Stimulated activated CD8-positive, alpha-beta memory T cell treated with anti-CD3 and anti-CD28 coated beads, Interleukin-15, amount 100 ng/mL, for 24 hours (primary cell): Measurements from ENCODE around the gene PICK1.

Source experiments
- DNase-seq: peaks from one replicate; pipeline ENCODE4 v3.0.0-alpha.2; 2020; ENCODE audit warnings: low read depth

The PICK1 gene

DNA sequence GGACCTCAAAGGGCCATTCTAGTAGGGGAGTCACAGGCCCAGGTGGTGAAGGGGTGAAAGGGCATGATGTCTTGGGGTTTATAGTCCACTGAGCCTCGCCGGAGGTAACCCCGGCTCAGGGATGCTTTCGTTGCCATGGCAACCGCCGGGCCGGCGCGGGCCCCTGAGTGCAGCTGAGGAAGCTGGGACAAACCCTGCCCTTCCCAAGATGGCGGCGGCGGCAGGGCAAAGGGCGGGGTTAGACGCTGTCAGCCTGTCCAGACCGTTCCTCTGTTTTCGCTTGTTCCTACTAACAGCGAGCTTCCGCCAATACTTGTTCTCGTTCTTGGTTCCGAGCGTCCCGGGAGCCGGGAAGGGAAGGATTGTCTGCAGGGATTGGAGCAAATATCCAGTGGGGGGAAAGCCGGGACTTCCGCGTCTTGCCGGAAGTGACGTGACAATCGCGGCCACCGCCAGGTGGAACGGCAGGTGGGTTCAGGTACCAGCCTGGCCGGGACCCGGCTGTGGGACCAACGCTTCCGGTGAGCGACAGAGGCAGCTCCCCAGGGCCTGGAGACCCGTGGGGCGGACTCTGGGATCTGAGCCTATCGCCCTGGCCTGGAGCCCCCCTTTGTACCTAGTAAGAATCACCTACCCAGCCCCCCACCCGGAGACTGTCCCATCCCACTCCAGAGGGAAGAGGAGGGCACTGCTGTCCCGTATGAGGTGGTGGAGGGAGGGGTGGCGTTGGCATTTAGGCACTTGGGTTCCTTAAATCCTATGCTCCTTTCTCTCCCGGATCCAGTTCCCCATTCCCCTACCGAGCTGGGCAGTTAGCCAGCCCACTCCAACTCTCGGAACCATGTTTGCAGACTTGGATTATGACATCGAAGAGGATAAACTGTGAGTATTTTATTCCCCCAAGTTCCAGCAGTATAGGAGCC, at the start of gene PICK1:
Gene PICK1, plus strand, starts transcription at position 436 of the 923 bp plus-strand sequence. Its CDS starts 406 bp downstream, at position 842.
- DNase-seq, result peak; percentile 56

DNA sequence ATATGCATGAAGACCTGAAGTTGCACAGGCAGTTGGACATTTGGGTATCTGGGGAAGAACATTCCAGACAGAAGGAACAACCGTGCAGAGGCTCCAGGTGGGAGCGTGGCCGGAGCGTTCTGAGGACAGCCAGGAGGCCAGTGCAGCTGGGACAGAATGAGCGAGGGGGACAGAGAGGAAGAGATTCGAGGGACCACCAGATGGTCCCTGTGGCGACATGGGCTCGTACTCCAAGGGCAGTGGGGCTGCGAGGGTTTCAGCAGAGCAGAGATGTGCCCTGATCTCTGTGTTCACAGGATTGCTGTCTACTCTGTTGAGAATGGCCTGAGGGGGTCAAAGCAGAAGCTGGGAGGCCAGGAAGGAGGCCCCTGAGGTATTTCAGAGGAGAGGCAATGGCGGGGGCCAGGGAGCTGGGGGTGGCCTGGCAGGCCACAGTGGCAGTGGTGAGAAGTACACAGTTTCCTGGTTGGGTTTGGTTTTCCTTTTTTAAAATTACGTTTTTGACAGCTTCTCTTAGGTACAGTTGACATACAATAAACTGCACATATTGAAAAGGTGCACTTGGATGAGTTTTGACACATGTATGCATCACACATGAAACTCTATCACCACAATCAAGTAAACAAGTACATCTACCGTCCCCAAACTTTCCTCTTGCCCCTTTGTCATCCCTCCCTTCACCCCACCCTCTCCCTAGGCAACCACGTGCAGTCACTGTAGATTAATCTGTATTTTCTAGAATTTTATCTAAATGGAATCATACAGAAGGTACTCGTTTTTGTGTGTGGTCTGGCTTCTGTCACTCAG, 48.0 kb upstream of the PICK1 start:
- no peak for DNase-seq

DNA sequence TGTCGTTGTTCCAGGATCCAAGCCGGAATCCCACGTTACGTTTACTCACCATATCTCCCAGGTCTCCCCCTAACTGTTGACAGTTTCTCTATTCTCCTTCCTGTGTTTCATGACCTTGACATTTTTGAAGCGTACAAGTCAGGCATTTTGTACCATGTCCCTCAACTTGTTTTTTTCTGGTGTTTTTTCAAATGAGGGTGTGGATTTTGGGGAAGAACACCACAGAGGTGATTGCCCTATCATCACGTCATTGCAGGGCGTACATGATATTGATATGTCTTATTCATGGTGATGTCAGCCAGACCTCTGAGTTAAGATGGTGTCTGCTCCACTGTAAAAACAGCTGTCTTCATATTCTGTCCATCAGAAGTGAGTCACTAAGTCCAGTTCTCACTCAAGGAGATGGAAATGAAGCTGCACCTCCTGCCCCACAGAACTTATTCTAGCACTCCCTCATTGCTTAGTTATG, 44.6 kb upstream of the PICK1 start:
- no peak for DNase-seq

DNA sequence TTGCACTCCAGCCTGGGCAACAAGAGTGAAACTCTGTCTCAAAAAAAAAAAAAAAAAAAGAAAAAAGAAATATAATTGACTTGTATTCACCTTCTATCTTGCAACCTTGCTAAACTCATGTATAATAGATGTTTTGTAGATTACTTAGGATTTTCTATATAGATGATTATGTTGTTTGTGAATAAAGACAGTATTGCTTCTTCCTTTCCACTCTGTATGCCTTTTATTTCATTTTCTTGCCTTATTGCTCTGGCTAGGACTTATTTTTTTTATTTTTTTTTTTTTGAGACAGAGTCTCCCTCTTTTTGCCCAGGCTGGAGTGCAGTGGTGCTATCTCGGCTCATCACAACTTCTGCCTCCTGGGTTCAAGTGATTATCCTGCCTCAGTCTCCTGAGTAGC, 43.1 kb upstream of the PICK1 start:
- DNase-seq, result no peak

GRCh38 chr22:38016182-38017151, 40.7 kb upstream of the PICK1 start:
- no peak for DNase-seq

GRCh38 chr22:38017272-38017920, 39.8 kb upstream of the PICK1 start:
- no peak for DNase-seq

DNA sequence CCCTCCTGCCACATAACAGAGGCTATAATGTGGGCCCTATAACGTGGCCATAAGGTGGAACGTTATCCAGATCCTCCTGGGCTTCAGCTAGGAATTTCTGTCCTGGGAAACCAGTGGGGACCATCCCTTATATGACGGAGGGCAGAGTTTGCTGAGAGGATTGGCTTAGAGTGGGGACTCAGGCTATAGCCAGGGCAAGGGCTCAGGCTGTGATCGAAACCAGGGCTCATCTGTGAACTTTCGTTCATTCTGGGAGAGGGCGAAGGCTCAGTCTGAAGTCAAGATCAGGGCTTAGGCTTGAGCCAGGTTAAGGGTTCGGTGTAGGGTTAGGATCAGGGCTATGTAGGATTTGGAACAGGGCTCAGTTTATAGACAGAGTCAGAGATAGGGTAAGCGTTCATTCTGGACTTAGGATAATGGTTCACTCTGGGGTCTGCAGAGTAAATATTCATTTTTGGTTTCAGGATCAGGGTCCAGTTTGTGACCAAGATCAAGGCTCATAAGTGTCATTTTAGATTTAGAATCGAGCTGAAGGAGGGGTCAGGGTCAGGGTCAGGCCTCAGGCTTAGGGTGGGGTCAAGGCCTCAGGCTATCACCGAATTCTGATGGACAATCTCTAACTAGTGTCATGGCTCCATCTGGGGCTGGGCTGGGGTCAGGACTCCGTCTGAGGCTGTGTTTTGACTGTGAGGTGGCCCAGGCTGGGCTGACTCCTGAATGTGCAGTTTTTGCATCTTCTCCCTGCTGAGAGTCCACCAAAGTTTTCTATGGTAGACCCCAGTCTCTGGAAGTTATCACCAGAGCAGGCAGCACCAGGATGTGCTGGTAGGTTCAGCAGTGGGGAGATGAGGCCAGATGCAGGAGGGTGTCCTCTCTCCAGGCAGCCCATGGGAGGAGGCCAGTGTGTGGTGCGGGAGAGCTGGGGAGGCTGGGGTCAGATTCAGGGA, 39.0 kb upstream of the PICK1 start:
- DNase-seq, result no peak

DNA sequence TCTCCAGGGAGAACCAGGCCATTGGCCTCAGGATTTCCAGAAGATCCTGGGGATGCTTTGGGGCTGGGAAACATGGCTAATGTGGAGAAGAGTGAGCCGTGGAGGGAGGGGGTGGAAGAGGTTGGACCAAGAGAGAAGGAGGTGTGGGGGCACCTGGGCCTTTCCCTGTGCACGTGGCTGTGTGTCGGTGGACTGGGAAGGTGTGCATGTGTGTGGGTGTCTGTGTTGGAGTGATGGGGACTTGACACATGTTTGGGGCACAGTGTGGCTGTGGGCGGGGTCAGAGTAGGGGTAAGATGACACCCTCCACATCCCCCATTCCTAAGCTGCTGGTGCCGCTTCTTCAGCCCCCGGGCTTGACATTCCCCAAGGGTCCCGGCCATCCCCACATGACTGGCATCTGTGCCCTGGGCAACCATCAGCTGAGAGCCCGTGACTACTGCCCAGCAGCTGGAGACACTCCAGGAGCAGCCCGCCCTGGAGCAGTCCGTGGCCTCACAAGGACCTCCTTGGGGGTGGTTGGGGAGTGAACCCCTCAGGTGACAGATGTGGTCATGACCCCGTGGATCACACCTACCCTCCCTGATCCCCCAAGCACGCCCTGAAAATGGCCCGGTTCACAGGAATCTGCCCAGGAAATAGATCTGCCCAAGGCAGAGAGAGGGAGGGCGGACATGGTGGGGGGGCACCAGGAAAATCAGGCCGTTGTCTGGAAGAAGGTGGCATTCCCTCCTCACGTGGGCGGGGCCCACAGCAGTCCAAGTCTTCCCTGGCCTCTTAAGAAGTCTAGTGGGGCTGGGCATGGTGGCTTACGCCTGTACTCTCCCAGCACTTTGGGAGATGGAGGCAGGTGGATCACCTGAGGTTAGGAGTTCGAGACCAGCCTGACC, 38.0 kb upstream of the PICK1 start:
- no peak for DNase-seq

DNA sequence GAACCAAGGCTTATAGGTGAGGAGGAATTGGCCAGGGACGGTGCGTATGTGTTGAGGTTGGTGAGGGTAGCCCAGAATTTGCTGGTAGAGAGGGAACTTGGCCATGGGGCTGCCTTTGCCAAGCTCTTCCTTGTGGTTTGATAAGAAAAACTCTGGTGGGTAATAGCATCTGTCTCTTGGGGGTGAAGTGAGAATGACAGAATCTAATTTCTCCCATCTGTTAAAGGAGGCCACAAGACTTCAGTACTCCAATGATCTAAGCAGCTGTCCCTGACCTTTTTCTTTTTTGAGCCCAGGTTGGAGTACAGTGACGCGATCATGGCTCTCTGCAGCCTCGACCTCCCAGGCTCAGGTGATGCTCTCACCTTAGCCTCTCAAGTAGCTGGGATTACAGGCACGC, 36.0 kb upstream of the PICK1 start:
- no peak for DNase-seq

DNA sequence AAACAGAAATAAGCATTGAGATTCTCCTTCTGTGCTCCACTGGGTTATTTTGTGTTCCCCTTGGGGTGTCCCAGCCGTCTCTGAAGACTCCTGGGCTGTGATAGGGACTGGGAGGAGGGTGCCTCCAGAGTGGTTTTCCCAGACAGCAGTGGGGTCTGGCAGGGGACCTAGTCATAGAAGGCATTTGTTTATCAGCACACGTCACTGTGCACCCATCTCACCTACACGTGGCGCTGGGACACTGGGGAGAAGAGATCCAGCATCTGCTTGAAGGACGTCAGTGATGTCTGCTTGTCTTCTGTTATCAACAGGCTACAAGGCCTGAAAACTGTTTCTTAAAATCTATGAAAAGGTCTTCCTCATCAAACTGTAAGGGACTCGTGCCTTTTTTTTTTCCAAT, 34.2 kb upstream of the PICK1 start:
- DNase-seq, result no peak

- DNase-seq, result no peak
These were observed 31.7 kb upstream of the PICK1 start for GRCh38 chr22:38025514-38025913.

DNA sequence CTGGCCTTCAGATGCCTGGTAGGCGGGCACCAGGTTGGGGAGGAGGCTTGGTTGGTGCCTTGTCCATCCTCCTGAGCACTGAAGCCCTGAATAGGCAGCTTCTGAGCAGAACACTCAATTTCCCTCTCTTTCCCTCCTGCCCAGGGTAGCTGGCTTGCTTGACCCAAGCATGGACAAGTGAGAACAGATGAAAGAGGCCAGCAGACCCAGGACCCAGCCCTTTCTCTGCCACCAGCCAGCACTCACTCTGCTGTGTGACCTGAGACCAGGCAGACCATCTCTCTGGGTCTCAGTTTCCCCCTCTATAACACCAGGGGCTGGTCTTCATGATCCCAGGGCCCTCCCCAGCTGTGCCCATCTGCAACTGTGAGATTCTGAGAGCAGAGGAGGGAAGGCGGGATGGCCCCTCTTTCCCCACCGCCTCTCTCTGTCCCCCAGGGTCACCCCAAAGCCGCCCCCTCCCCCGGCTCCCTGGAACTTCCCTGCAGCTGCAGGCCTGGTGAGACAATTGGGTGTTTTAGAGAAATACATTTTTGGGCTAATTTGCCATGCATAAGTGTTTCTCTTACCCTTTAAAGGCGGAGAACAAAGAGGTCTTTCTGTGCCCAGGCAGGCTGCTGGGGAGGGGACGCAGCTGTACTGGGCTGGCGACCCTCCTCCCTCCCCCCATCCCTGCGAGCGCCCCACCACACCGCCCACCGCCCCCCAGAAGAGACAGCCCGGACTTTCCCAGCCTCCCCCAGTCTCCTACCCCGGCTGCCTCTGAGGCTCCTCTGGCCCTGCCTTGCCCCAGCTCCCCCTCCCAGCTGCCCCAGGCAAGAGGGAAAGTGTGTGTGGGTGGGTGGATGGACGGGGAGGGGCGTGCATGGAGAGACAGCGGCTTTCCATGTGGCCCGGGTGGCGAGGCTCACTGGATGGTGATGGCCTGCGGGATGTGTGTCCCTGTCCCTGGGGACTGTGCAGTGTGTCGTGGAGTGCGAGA, 30.8 kb upstream of the PICK1 start:
- no peak for DNase-seq

DNA sequence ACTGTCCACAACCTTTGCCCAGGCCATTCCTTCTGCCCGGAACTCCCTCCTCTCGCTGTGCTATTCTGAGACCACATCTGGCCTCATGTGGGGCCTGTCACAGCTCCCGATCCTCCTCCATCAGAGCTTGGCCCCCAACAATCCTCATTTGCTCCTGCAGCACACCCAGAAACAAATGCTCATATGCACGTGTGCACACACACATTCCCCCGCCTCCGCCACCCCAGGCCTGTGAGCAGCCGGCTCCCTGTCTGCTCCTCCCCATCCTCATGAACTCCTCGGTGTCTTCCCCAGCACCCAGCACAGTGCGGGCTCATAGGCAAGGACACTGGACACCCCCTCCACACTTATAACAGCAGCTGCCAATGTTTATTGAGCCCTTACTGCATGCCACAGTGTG, 29.7 kb upstream of the PICK1 start:
- no peak for DNase-seq

- DNase-seq, result no peak
These were observed 28.7 kb upstream of the PICK1 start for GRCh38 chr22:38028344-38029130.

- no peak for DNase-seq
These were observed 27.8 kb upstream of the PICK1 start for GRCh38 chr22:38029370-38029769.

DNA sequence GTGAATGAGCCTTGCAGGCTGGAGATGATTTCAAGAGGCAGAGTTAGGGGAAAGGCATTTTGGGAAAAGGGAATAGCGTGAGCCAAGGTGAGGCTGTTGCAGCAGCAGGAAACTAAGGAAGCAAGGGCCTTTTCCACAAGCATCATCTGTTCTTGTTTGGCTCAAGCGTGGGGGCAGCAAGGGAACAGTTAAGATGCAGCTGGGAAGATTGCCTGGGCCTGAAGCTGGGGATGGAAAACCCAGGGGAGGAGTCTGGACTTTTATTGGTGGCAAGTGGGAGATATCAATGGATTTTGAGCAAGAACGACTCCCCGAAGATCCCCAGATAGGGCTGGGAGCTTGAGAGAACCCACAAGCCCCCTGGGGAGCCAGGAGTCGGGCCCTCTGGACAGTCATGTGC, 27.3 kb upstream of the PICK1 start:
- no peak for DNase-seq
